ENCODE measurements around the gene EPN2. TPM values are rescaled to one million over a fixed set of nuclear protein-coding genes. Genes with fewer than 3 reads are reported as not detected.

Gene EPN2
- total and polyA plus RNA-seq, 4 donors = 5.6 to 23.8 (median 12.2) TPM

DNA sequence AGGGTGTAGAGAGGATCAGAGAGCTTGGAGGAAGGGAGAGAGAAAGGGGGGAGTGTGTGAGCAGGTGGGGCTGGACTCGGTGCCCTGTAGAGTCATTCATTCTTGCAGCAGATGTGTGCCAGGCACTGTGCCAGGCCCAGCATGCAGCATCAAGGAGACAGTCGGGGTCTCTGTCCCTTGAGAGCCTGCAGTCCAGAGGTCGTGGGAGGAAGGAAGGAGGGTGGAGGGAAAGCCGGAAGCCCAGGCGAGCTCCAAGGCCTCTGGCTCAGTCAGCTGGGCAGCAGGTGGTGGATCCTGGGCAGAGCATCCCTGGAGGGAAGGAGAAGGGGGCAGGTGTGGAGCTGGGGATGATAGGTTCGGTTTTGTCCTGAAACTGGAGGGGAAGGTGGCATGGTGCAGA, 27.5 kb downstream of the EPN2 start:
- H3K4me3 ChIP-seq (ENCODE audit: low read depth in 1 of 3, low read length in 3 of 3) = no peak overlapping the region
- no peaks in the 10 kb centered on the region for H3K36me3 ChIP-seq (ENCODE audit: control insufficient read depth in 4 of 4, insufficient read depth in 3 of 4, low read depth in 1 of 4, low read length in 3 of 4)
- peaks cover 4 to 32% (median 21%) of the 10 kb centered on the region in 4 donors for H3K4me1 ChIP-seq (ENCODE audit: control insufficient read depth in 4 of 4, insufficient read depth in 4 of 4, low read length in 3 of 4)
- TF ChIP-seq, protein P1, sequence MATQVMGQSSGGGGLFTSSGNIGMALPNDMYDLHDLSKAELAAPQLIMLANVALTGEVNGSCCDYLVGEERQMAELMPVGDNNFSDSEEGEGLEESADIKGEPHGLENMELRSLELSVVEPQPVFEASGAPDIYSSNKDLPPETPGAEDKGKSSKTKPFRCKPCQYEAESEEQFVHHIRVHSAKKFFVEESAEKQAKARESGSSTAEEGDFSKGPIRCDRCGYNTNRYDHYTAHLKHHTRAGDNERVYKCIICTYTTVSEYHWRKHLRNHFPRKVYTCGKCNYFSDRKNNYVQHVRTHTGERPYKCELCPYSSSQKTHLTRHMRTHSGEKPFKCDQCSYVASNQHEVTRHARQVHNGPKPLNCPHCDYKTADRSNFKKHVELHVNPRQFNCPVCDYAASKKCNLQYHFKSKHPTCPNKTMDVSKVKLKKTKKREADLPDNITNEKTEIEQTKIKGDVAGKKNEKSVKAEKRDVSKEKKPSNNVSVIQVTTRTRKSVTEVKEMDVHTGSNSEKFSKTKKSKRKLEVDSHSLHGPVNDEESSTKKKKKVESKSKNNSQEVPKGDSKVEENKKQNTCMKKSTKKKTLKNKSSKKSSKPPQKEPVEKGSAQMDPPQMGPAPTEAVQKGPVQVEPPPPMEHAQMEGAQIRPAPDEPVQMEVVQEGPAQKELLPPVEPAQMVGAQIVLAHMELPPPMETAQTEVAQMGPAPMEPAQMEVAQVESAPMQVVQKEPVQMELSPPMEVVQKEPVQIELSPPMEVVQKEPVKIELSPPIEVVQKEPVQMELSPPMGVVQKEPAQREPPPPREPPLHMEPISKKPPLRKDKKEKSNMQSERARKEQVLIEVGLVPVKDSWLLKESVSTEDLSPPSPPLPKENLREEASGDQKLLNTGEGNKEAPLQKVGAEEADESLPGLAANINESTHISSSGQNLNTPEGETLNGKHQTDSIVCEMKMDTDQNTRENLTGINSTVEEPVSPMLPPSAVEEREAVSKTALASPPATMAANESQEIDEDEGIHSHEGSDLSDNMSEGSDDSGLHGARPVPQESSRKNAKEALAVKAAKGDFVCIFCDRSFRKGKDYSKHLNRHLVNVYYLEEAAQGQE (IDR thresholded peaks at IDR 0.05) = no peak
- TF ChIP-seq NR2F2 (IDR thresholded peaks at IDR 0.05) (no peak), JUND (IDR thresholded peaks at IDR 0.05) (no peak), SP1 (IDR thresholded peaks at IDR 0.05) (no peak)
- H3K27ac ChIP-seq (ENCODE audit: low read depth in 1 of 2, low read length in 2 of 2) = no peak overlapping the region
- H3K27me3 ChIP-seq (ENCODE audit: control insufficient read depth in 4 of 4, insufficient read depth in 4 of 4, low read length in 3 of 4) = no peaks in the 10 kb centered on the region
- no peak overlapping the region for H3K9ac ChIP-seq (ENCODE audit: low read depth in 1 of 2, low read length in 2 of 2)
- no peak for DNase-seq (ENCODE audit: low spot score)
- WGBS = 69% methylated on average over 6 of the region's 6 CpGs
- no peaks in the 10 kb centered on the region for H3K9me3 ChIP-seq (ENCODE audit: control insufficient read depth in 4 of 4, low read length in 3 of 4)

DNA sequence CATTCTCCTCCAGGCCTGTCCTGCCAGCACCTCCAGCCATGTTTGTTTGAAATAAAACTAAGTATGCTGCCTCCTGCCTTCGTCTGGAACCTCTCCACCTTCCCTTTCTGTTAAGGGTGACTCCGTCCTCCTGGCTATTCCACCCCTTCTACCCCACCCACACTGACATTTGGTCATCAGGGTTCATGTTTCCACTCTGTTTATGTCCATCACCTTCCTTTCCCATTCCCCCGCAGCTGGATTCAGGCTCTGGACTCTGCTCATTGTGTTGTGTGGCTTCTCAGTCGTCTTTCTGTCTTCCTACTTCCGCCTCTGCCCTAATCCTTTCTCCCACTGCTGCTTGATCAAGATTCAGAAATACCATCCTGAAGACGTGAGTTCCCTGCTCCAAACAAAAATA, 28.6 kb downstream of the EPN2 start:
- H3K4me3 ChIP-seq (ENCODE audit: low read depth in 1 of 3, low read length in 3 of 3) = no peak overlapping the region
- no peak overlapping the region for H3K9ac ChIP-seq (ENCODE audit: low read depth in 1 of 2, low read length in 2 of 2)
- DNase-seq (ENCODE audit: low spot score) = no peak
- no peaks in the 10 kb centered on the region for H3K9me3 ChIP-seq (ENCODE audit: control insufficient read depth in 4 of 4, low read length in 3 of 4)
- 90% methylated on average over 6 of the region's 6 CpGs for WGBS
- no peaks in the 10 kb centered on the region for H3K27me3 ChIP-seq (ENCODE audit: control insufficient read depth in 4 of 4, insufficient read depth in 4 of 4, low read length in 3 of 4)
- no peaks in the 10 kb centered on the region for H3K36me3 ChIP-seq (ENCODE audit: control insufficient read depth in 4 of 4, insufficient read depth in 3 of 4, low read depth in 1 of 4, low read length in 3 of 4)
- H3K4me1 ChIP-seq (ENCODE audit: control insufficient read depth in 4 of 4, insufficient read depth in 4 of 4, low read length in 3 of 4) = peaks cover 4 to 38% (median 30%) of the 10 kb centered on the region in 4 donors
- no peak overlapping the region for H3K27ac ChIP-seq (ENCODE audit: low read depth in 1 of 2, low read length in 2 of 2)
- TF ChIP-seq JUND (IDR thresholded peaks at IDR 0.05) (no peak), NR2F2 (IDR thresholded peaks at IDR 0.05) (no peak), RAD21 (IDR thresholded peaks at IDR 0.05) (no peak), FOXA2 (IDR thresholded peaks at IDR 0.05) (no peak), HNF4G (IDR thresholded peaks at IDR 0.05) (no peak), GABPA (IDR thresholded peaks at IDR 0.05 in 1 of 2, conservative IDR thresholded peaks at IDR 0.05 in 1 of 2) (no peak), EGR1 (IDR thresholded peaks at IDR 0.05; ENCODE audit: low read depth in 2 of 2) (no peak), TAF1 (conservative IDR thresholded peaks at IDR 0.05) (no peak), HNF4A (conservative IDR thresholded peaks at IDR 0.05) (no peak), FOXA1 (IDR thresholded peaks at IDR 0.05) (no peak), YY1 (IDR thresholded peaks at IDR 0.05) (no peak), SP1 (IDR thresholded peaks at IDR 0.05) (no peak), RXRA (IDR thresholded peaks at IDR 0.05) (no peak)
- TF ChIP-seq, protein P1 (IDR thresholded peaks at IDR 0.05) = no peak
- TF ChIP-seq, protein P2, sequence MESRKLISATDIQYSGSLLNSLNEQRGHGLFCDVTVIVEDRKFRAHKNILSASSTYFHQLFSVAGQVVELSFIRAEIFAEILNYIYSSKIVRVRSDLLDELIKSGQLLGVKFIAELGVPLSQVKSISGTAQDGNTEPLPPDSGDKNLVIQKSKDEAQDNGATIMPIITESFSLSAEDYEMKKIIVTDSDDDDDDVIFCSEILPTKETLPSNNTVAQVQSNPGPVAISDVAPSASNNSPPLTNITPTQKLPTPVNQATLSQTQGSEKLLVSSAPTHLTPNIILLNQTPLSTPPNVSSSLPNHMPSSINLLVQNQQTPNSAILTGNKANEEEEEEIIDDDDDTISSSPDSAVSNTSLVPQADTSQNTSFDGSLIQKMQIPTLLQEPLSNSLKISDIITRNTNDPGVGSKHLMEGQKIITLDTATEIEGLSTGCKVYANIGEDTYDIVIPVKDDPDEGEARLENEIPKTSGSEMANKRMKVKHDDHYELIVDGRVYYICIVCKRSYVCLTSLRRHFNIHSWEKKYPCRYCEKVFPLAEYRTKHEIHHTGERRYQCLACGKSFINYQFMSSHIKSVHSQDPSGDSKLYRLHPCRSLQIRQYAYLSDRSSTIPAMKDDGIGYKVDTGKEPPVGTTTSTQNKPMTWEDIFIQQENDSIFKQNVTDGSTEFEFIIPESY (IDR thresholded peaks at IDR 0.05) = no peak
- TF ChIP-seq, protein P3, sequence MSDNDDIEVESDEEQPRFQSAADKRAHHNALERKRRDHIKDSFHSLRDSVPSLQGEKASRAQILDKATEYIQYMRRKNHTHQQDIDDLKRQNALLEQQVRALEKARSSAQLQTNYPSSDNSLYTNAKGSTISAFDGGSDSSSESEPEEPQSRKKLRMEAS (IDR thresholded peaks at IDR 0.05) = no peak
- TF ChIP-seq, protein P4, sequence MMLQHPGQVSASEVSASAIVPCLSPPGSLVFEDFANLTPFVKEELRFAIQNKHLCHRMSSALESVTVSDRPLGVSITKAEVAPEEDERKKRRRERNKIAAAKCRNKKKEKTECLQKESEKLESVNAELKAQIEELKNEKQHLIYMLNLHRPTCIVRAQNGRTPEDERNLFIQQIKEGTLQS (IDR thresholded peaks at IDR 0.05) = no peak
- TF ChIP-seq, protein P5, sequence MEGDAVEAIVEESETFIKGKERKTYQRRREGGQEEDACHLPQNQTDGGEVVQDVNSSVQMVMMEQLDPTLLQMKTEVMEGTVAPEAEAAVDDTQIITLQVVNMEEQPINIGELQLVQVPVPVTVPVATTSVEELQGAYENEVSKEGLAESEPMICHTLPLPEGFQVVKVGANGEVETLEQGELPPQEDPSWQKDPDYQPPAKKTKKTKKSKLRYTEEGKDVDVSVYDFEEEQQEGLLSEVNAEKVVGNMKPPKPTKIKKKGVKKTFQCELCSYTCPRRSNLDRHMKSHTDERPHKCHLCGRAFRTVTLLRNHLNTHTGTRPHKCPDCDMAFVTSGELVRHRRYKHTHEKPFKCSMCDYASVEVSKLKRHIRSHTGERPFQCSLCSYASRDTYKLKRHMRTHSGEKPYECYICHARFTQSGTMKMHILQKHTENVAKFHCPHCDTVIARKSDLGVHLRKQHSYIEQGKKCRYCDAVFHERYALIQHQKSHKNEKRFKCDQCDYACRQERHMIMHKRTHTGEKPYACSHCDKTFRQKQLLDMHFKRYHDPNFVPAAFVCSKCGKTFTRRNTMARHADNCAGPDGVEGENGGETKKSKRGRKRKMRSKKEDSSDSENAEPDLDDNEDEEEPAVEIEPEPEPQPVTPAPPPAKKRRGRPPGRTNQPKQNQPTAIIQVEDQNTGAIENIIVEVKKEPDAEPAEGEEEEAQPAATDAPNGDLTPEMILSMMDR (IDR thresholded peaks at IDR 0.05; ENCODE audit: low read depth, low read length, missing input control) = no peak

All from liver (tissue), 9 donors.